H54 (cell line): ENCODE results near the gene ATF7IP2.
"Not testable (repeated sequence)": the region's sequence is repeated elsewhere in the genome, so short reads cannot be mapped to it uniquely, and the experiment has no call there.

Experiments
- DNase-seq: peaks from one replicate; pipeline ENCODE4 v3.0.0; 2011; ENCODE audit warnings: low spot score, mixed read lengths; ENCODE audit not compliant: insufficient read length
- FAIRE-seq: peaks from 3 replicates; lab custom pipeline; 2011; peaks lifted over from hg19 to GRCh38; lab: Jason Lieb, UNC
- POLR2A ChIP-seq: IDR thresholded peaks from 2 replicates; pipeline ENCODE4 v1.6.1; 2011; ENCODE audit warnings: low read depth, mild to moderate bottlenecking, low read length

ATF7IP2 gene

GRCh38 chr16:10362077-10362863, 23.6 kb upstream of the ATF7IP2 start:
- no peak for FAIRE-seq

GRCh38 chr16:10362864-10363197, 23.0 kb upstream of the ATF7IP2 start:
- FAIRE-seq = not testable (repeated sequence)

More at GRCh38 chr16:10362077-10362863, 23.6 kb upstream of the ATF7IP2 start:
- TF ChIP-seq POLR2A = no peak
- no peak for DNase-seq

GRCh38 chr16:10366619-10367018, 19.2 kb upstream of the ATF7IP2 start:
- FAIRE-seq, DNase-seq: not testable (repeated sequence)

More at GRCh38 chr16:10362864-10363197, 23.0 kb upstream of the ATF7IP2 start:
- DNase-seq = not testable (repeated sequence)

DNA sequence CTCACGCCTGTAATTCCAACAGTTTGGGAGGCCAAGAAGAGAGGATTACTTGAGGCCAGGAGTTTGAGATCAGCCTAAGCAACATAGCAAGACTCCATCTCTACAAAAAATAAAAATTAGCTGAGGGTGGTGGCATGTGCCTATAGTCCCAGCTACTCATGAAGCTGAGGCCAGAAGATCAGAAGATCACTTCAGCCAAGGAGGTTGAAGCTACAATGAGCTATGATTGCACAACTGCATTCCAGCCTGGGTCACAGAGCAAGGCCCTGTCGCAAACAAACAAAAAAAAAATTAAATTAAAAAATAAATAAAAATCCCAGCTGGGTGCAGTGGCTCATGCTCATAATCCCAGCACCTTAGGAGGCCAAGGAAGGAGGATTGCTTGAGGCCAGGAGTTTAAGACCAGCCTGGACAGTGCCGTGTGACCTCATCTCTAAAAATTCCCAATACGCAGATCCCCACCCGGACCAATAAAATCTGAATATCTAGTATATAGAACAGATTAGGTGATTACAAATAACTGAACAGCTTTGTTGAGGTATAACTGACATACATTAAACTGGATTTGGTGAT, 18.2 kb upstream of the ATF7IP2 start:
- TF ChIP-seq POLR2A = no peak
- FAIRE-seq (no peak), DNase-seq (no peak)

DNA sequence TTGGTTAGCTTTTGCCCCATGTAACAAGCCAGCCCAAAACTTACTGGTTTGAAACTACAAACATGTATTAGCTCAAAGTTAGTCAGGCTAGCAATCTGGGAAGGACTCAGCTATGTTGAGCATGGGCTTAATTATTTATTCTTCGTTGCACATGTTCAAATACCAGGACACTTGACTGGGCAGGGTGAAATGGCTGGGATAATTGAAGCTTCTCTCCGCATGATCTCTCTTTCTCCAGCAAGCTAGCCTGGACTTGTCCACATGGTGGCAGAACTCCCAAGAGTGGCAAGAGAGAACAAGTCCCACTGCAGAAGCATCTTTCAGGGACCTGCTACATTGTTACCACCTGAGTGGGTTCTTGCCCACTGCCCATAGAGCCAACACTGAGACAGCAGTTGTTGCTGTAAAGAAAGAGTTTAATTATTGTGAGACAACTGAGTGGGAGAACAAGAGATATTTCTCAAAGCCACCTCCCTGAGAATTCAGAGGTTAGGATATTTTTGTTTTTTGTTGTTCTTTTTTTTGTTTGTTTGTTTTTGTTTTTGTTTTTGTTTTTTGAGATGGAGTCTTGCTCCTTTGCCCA, 16.8 kb upstream of the ATF7IP2 start:
- FAIRE-seq (no peak), DNase-seq (no peak)

GRCh38 chr16:10370096-10370726, 15.7 kb upstream of the ATF7IP2 start:
- no peak for DNase-seq
- no peak for TF ChIP-seq POLR2A
- no peak for FAIRE-seq

More for the DNA sequence above, 16.8 kb upstream of the ATF7IP2 start:
- no peak for TF ChIP-seq POLR2A

GRCh38 chr16:10371592-10371991, 14.3 kb upstream of the ATF7IP2 start:
- FAIRE-seq (no peak), DNase-seq (no peak)
- TF ChIP-seq POLR2A = no peak

- FAIRE-seq = no peak
- no peak for DNase-seq
- TF ChIP-seq POLR2A = no peak
These were observed 12.3 kb upstream of the ATF7IP2 start for GRCh38 chr16:10373556-10373955.

DNA sequence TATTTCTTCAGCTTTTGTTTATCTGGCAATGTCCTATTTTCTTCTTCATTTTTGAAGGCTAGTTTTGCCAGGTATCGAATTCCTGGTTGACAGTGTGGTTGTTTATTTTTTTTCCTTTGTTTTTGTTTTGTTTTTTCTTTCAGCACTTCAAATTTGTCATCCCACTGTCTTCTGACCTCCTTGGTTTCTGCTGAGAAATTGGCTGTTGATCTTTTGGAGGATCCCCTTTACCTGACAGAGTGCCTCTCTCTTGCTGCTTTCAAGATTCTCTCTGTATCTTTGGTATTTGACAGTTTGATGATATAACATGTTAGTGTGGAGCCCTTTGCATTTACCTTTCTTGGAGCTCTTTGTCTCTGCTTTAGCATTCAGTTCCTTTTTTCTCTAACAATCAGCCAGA, 9.6 kb upstream of the ATF7IP2 start:
- no peak for TF ChIP-seq POLR2A
- no peak for DNase-seq
- no peak for FAIRE-seq

- FAIRE-seq = no peak
- DNase-seq = no peak
- no peak for TF ChIP-seq POLR2A
These were observed 2.2 kb upstream of the ATF7IP2 start for GRCh38 chr16:10383626-10384025.

- DNase-seq (no peak), FAIRE-seq (no peak)
- TF ChIP-seq POLR2A = no peak
These were observed 748 bp downstream of the ATF7IP2 start for GRCh38 chr16:10386517-10387100.

- DNase-seq = no peak
- FAIRE-seq = no peak
- no peak for TF ChIP-seq POLR2A
These were observed 1.3 kb downstream of the ATF7IP2 start for GRCh38 chr16:10387188-10387617.

DNA sequence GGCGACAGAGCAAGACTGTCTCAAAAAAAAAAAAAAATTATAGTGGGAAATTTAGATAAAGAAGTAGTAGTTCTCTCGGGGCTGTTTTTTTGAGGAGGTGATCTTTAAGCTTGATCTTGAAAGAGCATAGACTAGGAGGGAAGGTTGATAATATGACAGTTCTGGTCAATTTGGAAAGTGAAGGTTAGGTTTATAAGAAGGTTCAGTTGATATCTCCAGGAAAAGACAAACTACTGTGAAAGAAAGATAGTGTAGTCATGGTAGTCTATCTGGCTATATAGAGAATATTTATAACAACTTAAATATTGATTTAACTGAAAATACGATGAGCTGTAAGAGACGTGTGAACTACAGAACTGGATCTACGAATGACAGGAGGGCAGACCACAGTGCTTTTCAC, 3.1 kb downstream of the ATF7IP2 start:
- DNase-seq = no peak
- TF ChIP-seq POLR2A = no peak
- FAIRE-seq = no peak

GRCh38 chr16:10390330-10390729, 4.5 kb downstream of the ATF7IP2 start:
- FAIRE-seq (no peak), DNase-seq (no peak)
- TF ChIP-seq POLR2A = no peak

DNA sequence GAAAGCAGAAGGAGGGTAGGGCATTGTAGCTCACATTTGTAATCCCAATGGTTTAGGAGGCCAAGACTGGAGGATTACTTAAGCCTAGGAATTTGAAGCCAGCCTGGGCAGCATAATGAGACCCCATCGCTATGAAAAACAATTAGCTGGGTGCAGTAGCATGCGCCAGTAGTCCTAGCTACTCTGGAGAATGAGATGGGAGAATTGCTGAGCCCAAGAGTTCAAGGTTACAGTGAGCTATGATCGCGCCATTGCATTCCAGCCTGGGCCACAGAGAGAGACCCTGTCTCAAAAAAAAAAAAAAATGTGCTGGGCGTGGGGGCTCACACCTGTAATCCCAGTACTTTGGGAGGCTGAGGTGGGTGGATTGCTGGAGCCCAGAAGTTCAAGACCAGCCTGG, 5.0 kb downstream of the ATF7IP2 start:
- no peak for DNase-seq
- no peak for TF ChIP-seq POLR2A
- FAIRE-seq = no peak
